HG02840 (cell line): ENCODE results near the gene PPHLN1.

Experiments used
- ATAC-seq: cut with Tn5 transposase; IDR thresholded peaks from one replicate; pipeline ENCODE4 v1.9.1; 2021; ENCODE audit warnings: mild to moderate bottlenecking, moderate library complexity, moderate number of reproducible peaks; ENCODE audit not compliant: unreplicated experiment, low FRiP score

Gene PPHLN1

DNA sequence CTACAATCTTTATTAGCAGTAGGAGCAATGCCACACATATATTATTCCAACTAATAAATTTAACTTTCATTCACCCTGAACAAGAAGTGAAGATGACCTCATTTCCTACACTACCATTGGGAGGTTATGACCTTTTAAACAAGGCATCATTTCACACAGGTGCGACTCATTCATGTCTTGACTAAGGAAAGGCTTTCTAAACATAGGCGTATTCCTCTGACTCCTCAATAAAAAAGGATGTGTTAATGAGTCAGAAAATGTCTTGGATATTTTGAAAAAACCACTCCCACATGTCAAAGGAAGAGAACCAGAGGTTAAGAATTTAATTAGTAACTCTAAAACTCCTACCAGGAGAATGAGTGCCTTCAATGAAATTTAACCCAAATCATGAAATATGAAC lies 148.4 kb downstream of the PPHLN1 start:
- no peak for ATAC-seq

DNA sequence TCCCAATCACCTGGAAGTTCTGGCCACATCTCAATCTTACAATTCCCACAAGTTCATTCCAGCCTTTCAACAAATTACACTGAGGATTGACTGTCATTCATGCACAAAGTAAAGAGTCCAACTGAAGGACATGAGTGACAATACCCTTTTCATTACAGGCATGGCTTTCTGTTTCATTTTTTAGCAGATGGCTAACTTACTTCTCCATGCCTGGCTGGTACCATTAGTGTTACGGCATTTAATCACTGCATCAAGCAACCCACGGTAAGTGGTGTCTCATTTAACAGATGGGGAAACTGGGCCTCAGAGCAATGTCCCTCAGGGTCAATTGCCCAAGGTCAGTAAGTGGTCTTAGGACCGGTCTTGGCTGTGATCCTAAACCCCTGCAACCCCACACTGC lies 149.1 kb downstream of the PPHLN1 start:
- ATAC-seq = no peak

GRCh38 chr12:42477941-42478340 lies 152.0 kb downstream of the PPHLN1 start:
- no peak for ATAC-seq

DNA sequence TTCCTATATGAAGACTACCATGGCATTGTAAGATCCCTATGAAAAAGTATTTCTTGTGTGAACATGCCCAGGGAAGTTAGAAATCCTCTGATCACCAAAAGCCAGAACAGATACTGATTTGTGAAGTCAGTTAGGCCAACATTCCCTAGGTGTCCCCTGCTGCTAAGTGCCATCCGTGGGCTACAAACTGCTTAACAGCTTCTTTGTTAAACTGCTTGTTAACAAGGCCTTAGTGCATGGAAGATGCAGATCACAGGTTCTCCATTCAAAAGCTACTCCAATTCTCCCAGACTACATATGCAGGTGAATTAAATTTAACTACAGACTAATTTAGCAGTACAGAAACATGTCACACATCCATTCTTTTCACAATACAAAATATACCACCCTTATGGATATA lies 155.4 kb downstream of the PPHLN1 start:
- ATAC-seq = no peak

DNA sequence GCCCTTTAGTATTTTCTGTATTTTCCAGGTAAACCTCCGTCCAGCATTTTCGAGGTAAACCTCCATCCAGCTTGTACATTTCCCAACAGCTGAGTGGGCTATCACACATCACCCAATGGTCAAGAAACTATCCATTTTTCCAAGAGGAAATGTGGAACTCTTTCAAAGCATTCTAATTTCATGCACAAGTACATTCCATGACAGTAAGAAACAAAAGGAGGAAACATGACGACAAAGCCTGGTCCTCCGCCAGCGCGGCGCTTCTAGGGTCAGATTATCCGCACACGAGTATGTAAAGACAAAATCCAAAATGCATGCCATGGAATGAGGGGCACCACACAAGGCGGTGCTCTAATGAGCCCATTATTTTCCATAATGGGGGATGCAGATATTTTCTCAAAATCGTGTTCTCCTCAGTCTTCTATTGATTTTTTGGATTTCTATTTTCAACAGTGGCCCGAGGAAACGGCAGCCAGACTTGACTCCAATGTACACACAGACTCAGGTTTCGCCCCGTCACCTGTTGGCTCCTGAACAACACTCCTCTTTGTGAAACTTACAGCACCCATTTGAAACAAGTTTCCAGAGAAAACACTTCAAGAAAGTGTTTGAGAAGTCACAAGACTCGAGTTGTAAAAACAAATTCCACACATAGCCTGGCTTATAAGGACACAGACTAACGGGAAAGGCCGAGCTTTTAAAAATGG lies 156.2 kb downstream of the PPHLN1 start:
- ATAC-seq = no peak

GRCh38 chr12:42482748-42483520 lies 157.0 kb downstream of the PPHLN1 start:
- peak; percentile 72 for ATAC-seq

GRCh38 chr12:42483521-42483790 lies 157.5 kb downstream of the PPHLN1 start:
- peak; percentile 31 for ATAC-seq

DNA sequence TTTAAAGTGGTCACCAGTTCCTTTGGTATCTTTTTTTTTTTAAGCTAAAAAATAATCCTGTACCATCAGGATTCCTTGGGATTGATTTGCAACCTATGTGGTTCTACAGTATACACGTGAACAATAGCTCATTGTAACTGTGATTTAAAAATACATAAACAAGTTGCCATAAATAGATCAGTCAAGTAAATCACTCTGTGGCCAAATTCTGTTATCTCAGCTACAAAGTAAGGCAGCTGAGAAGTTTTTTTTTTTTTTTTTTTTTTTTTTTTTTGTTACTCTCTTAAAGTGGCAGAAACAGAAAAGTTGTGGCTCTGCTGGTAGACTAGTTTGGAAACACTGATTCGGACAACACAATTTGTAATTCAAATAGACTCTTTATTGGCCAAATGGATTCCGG lies 159.0 kb downstream of the PPHLN1 start:
- ATAC-seq = no peak

DNA sequence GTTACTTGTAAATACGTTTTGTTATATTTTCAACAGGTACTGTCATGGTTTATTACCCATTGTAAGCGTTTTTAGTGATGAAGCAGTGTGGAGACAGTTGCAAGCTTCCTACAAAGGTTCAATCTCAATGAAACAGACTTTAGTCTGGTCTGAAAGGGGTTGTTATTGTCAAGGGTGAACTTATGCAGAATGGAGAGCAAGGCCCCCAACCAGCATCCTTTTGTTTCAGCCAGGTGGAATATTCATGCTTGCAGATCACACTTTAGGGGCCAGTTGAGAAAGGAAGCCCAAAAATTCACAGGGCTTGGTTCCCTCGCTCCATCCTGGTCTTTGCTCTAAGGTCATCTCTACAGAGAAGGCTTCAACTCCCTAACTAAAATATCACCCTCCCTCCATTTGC lies 159.9 kb downstream of the PPHLN1 start:
- ATAC-seq = no peak

- no peak for ATAC-seq
Observed at GRCh38 chr12:42486407-42486806, 160.4 kb downstream of the PPHLN1 start.

DNA sequence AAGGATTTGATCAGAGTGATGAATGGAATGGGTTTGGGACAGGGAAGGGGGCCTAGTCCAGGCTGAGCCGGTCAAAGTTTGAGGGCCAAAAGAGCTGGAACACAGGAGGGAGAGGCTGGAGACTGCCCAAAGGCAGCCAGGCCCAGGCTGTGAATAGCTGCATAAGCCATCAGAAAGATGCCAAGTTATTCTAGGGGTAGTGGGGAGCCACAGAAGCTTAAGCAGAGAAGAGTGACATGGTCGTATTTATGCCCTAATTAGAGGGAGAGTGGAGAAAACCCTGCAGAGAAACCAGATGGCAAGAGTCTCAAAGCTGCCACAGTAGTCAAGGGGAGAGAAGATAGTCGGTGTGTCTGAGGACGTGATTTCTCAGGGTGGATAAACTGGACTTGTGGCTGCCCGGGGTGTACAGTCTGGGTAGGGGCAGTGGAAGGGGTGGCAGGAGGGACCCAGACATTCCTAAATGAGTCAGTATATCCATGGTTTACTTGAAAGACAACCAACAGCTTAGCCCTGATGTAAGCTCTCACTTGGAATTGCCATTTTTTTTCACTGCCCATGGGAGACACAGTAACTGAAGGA lies 164.4 kb downstream of the PPHLN1 start:
- ATAC-seq = no peak
